Cerebellar cortex (tissue), 1 donor: ENCODE measurements around the gene PRDM15.

Source experiments
- DNase-seq: peaks from one replicate; pipeline ENCODE4 v3.0.0-alpha.2; 2015; ENCODE audit warnings: low spot score

The PRDM15 gene

GRCh38 chr21:41840880-41841279, 38.3 kb downstream of the PRDM15 start:
- DNase-seq: no peak

GRCh38 chr21:41839387-41840000, 39.6 kb downstream of the PRDM15 start:
- DNase-seq: no peak

GRCh38 chr21:41837756-41838297, 41.3 kb downstream of the PRDM15 start:
- no peak for DNase-seq

- no peak for DNase-seq
Measured at GRCh38 chr21:41836166-41837015, 42.8 kb downstream of the PRDM15 start.

GRCh38 chr21:41835711-41836154, 43.4 kb downstream of the PRDM15 start:
- DNase-seq: no peak

- no peak for DNase-seq
Measured at GRCh38 chr21:41834926-41835663, 44.0 kb downstream of the PRDM15 start.

- no peak for DNase-seq
Measured at GRCh38 chr21:41834252-41834925, 44.8 kb downstream of the PRDM15 start.

- DNase-seq: no peak
Measured at GRCh38 chr21:41833497-41834115, 45.5 kb downstream of the PRDM15 start.

GRCh38 chr21:41832596-41833496, 46.3 kb downstream of the PRDM15 start:
- no peak for DNase-seq

- no peak for DNase-seq
Measured at GRCh38 chr21:41831866-41832595, 47.1 kb downstream of the PRDM15 start.

- DNase-seq: no peak
Measured at GRCh38 chr21:41831453-41831831, 47.7 kb downstream of the PRDM15 start.

- no peak for DNase-seq
Measured at GRCh38 chr21:41830764-41831452, 48.2 kb downstream of the PRDM15 start.

GRCh38 chr21:41830145-41830707, 48.9 kb downstream of the PRDM15 start:
- DNase-seq: no peak

- no peak for DNase-seq
Measured at GRCh38 chr21:41828884-41829360, 50.2 kb downstream of the PRDM15 start.

GRCh38 chr21:41827951-41828883, 50.9 kb downstream of the PRDM15 start:
- no peak for DNase-seq

GRCh38 chr21:41825881-41826280, 53.3 kb downstream of the PRDM15 start:
- DNase-seq: no peak

GRCh38 chr21:41825216-41825615, 53.9 kb downstream of the PRDM15 start:
- no peak for DNase-seq
